Measurements from ENCODE around the gene ALX4.

DNA sequence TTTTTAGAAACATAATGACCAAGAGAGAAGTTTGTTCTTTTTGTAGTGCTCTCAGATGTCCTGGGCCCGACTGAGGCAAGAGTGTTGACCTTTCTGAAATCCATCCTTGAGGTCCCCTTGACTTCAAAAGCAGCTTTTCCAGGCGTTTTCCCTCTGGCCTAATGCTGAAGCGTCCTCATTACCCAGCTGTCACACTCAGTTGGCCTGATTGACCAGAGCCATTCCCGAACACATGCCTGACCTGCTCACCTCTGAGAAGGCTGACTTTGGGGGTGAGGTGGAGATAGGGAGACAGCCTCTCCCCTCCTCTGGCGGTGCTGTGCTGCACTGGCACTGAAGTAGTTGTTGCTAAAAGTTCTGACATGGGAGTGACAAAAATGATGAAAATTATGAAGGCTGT lies 66.9 kb downstream of the ALX4 start:
- TF ChIP-seq, protein P1, sequence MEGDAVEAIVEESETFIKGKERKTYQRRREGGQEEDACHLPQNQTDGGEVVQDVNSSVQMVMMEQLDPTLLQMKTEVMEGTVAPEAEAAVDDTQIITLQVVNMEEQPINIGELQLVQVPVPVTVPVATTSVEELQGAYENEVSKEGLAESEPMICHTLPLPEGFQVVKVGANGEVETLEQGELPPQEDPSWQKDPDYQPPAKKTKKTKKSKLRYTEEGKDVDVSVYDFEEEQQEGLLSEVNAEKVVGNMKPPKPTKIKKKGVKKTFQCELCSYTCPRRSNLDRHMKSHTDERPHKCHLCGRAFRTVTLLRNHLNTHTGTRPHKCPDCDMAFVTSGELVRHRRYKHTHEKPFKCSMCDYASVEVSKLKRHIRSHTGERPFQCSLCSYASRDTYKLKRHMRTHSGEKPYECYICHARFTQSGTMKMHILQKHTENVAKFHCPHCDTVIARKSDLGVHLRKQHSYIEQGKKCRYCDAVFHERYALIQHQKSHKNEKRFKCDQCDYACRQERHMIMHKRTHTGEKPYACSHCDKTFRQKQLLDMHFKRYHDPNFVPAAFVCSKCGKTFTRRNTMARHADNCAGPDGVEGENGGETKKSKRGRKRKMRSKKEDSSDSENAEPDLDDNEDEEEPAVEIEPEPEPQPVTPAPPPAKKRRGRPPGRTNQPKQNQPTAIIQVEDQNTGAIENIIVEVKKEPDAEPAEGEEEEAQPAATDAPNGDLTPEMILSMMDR (IDR thresholded peaks at IDR 0.05): no peak
- no peak for TF ChIP-seq POLR2A (IDR thresholded peaks at IDR 0.05)
- TF ChIP-seq POLR2AphosphoS5 (IDR thresholded peaks at IDR 0.05): no peak
